SK-N-SH (cell line): Measurements from ENCODE around the gene SNX33. TPM values are rescaled to one million over a fixed set of nuclear protein-coding genes. Genes with fewer than 3 reads are reported as not detected.
"Not testable (repeated sequence)": the region's sequence is repeated elsewhere in the genome, so short reads cannot be mapped to it uniquely, and the experiment has no call there.

Source experiments
- CTCF ChIA-PET: fragments of 300-600, 350-600 bp; formaldehyde crosslinking; extraction: SDS; loops from one replicate; lab custom pipeline; 2021; lab: Yijun Ruan, JAX
- POLR2A ChIA-PET: fragments of 350-600 bp; sonication (Branson Sonifier 250); formaldehyde crosslinking; extraction: SDS; loops from one replicate; lab custom pipeline; 2020; ENCODE audit warnings: antibody characterized with exemption, inconsistent platforms; lab: Yijun Ruan, JAX
- DNase-seq: peaks from one replicate; pipeline ENCODE4 v3.0.0; 2012
- H2AFZ ChIP-seq: fragments of 200-600 bp; sonication (generic); 2 replicates; pipeline ENCODE4 v1.8.1; 2016; ENCODE audit warnings: antibody characterized with exemption, mild to moderate bottlenecking, low read depth
- H3F3A ChIP-seq: fragments of 200-600 bp; sonication (generic); replicated peaks from 2 replicates; pipeline ENCODE3; 2016; ENCODE audit warnings: antibody characterized with exemption, mild to moderate bottlenecking; ENCODE audit not compliant: insufficient read depth
- H3K27ac ChIP-seq, 2 experiments: fragments of 200-500 bp in 1 of 2; fragments of 200-600 bp in 1 of 2; sonication (Bioruptor generic) in 1 of 2; sonication (generic), shearing (Covaris generic) in 1 of 2; 2 replicates each; pipeline versions ENCODE4 v1.5.1 to v1.6.1; 2014 to 2016; ENCODE audit warnings: low read depth in 2 of 2, inconsistent platforms in 1 of 2, low read length in 1 of 2, mild to moderate bottlenecking in 1 of 2, mixed read lengths in 1 of 2
- H3K27me3 ChIP-seq: fragments of 200-600 bp; sonication (generic), shearing (Covaris generic); 2 replicates; pipeline ENCODE4 v1.6.1; 2016; ENCODE audit warnings: mixed run types; ENCODE audit not compliant: insufficient read depth
- H3K36me3 ChIP-seq, 2 experiments: fragments of 200-500 bp in 1 of 2; fragments of 200-600 bp in 1 of 2; sonication (Bioruptor generic) in 1 of 2; sonication (generic) in 1 of 2; replicated peaks in 1 of 2; 2 replicates each; pipeline versions ENCODE3 to v1.5.1; 2014 to 2016; ENCODE audit warnings: low read length in 1 of 2, mild to moderate bottlenecking in 1 of 2; ENCODE audit not compliant: insufficient read depth in 2 of 2, control insufficient read depth in 1 of 2
- H3K4me1 ChIP-seq, 2 experiments: fragments of 200-500 bp in 1 of 2; fragments of 200-600 bp in 1 of 2; sonication (Bioruptor generic) in 1 of 2; sonication (generic), shearing (Covaris generic) in 1 of 2; 2 replicates each; pipeline versions ENCODE4 v1.5.1 to v1.6.1; 2014 to 2016; ENCODE audit warnings: low read depth in 1 of 2, low read length in 1 of 2, mixed run types in 1 of 2; ENCODE audit not compliant: insufficient read depth in 2 of 2, control insufficient read depth in 1 of 2
- H3K4me2 ChIP-seq: fragments of 200-600 bp; sonication (generic), shearing (Covaris generic); 2 replicates; pipeline ENCODE4 v1.6.1; 2017; ENCODE audit warnings: mixed run types
- H3K4me3 ChIP-seq, 2 experiments: fragments of 200-500 bp in 1 of 2; fragments of 200-600 bp in 1 of 2; sonication (Bioruptor generic) in 1 of 2; sonication (generic), shearing (Covaris generic) in 1 of 2; 2 replicates each; pipeline versions ENCODE4 v1.5.1 to v1.8.1; 2014 to 2016; ENCODE audit warnings: low read depth in 2 of 2, inconsistent platforms in 1 of 2, low read length in 1 of 2, mild to moderate bottlenecking in 1 of 2, mixed read lengths in 1 of 2, moderate library complexity in 1 of 2
- H3K79me2 ChIP-seq: fragments of 200-600 bp; sonication (generic); 2 replicates; pipeline ENCODE4 v1.8.1; 2017; ENCODE audit warnings: mild to moderate bottlenecking; ENCODE audit not compliant: insufficient read depth
- H3K9ac ChIP-seq: fragments of 200-600 bp; sonication (generic); 2 replicates; pipeline ENCODE4 v1.6.1; 2017; ENCODE audit warnings: mixed run types
- H3K9me2 ChIP-seq: fragments of 200-600 bp; sonication (generic); 2 replicates; pipeline ENCODE4 v1.6.1; 2017; ENCODE audit warnings: mixed run types
- H3K9me3 ChIP-seq: fragments of 200-600 bp; sonication (generic); 2 replicates; pipeline ENCODE4 v1.6.1; 2017; ENCODE audit warnings: mixed run types, mild to moderate bottlenecking, moderate library complexity
- H4K20me1 ChIP-seq: fragments of 200-600 bp; sonication (generic); 2 replicates; pipeline ENCODE4 v1.6.1; 2017; ENCODE audit warnings: mild to moderate bottlenecking, mixed run types; ENCODE audit not compliant: insufficient read depth
- SIN3A ChIP-seq: IDR thresholded peaks from 2 replicates; pipeline ENCODE4 v1.6.1; 2012; ENCODE audit warnings: low read depth, mild to moderate bottlenecking, low read length, moderate library complexity, borderline replicate concordance
- WGBS: methylation state at CpG from one replicate; pipeline ENCODE4 v1.1.6; 2017; ENCODE audit warnings: low lambda C conversion rate; 5-methylcytosine and 5-hydroxymethylcytosine counted together
- polyA plus RNA-seq, 3 experiments: library from polyadenylated mRNA; depleted of rRNA; stranded (reverse); fragments of >200 nt; gene quantifications; 2 replicates each; pipeline ENCODE4 v1.2.3, GENCODE V29; 2012

Gene SNX33
- polyA plus RNA-seq, 1 of the 3 experiments (the other 2 are of a cell fraction) = 7.7 TPM

DNA sequence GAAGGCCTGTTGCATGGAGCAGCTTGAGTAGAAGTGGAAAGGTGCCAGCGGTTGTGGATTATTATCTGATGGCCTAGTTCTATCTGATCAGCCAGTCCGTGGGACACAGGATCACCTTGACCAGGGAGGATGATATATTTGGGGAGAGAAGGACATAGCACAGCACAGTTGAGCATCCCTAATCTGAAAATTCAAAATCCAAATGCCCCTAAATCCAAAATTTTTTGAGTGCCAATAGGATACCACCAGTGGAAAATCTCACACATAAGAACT is 58.9 kb downstream of the SNX33 start:
- Histone ChIP-seq H3K4me3 (no peak overlapping the region), H3K4me2 (no peak overlapping the region), H3K27me3 (no peaks in the 10 kb centered on the region), H3K9me2 (no peaks in the 10 kb centered on the region), H3F3A (peaks cover 13% of the 10 kb centered on the region), H4K20me1 (no peaks in the 10 kb centered on the region), H3K27ac (no peak overlapping the region), H3K79me2 (no peaks in the 10 kb centered on the region), H3K4me1 (peaks cover 6 to 37% of the 10 kb centered on the region in 2 experiments; a peak in 3 of 4 replicates), H3K9me3 (no peaks in the 10 kb centered on the region), H3K36me3 (no peaks in the 10 kb centered on the region), H3K9ac (no peak overlapping the region), H2AFZ (no peak overlapping the region)
- TF ChIP-seq SIN3A = no peak
- ChIA-PET POLR2A (no interaction called here), CTCF (interaction anchor here (0.6 kb wide), 1 partner anchor 26 kb away, joined by 3 read pairs; no protein-coding TSS in a partner anchor)
- WGBS = 34% methylated on average over 2 of the region's 2 CpGs
- DNase-seq = no peak

GRCh38 chr15:75709458-75709857 is 61.7 kb downstream of the SNX33 start:
- H3K4me2 ChIP-seq = not testable (repeated sequence)
- POLR2A ChIA-PET = interaction anchor here (0.9 kb wide), 1 partner anchor 15 kb away, joined by 3 read pairs; no protein-coding TSS in a partner anchor

DNA sequence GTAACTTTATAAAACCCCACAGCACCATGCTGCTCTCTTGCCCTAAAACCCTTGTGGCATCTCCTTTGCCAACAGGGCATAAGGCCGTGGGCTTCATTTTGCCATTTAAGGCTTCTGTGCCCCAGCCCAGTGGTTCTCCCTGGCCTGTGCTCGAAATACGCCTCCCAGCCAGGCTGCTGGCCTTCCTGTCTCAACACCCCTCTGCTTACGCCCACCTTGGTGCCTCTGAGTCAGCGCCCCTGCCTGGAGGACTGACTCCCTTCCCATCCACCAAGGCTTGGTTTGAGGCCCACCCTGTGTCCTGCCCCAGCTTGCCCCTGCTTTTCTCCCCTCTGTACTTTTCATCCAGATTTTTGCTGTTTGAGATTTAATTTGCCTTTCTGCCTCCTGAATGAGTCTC is 63.2 kb downstream of the SNX33 start:
- WGBS = 73% methylated on average over 5 of the region's 5 CpGs
- H4K20me1 ChIP-seq, H3K4me3 ChIP-seq, H2AFZ ChIP-seq, CTCF ChIA-PET, H3K4me2 ChIP-seq, H3F3A ChIP-seq, H3K27me3 ChIP-seq, POLR2A ChIA-PET, H3K27ac ChIP-seq, H3K9ac ChIP-seq, H3K79me2 ChIP-seq, H3K9me3 ChIP-seq, H3K36me3 ChIP-seq, H3K9me2 ChIP-seq, DNase-seq: not testable (repeated sequence)
- H3K4me1 ChIP-seq = peaks cover 0 to 30% of the 10 kb centered on the region in 2 experiments; a peak in 1 of 4 replicates

More at GRCh38 chr15:75709458-75709857, 61.7 kb downstream of the SNX33 start:
- H3F3A ChIP-seq, H3K79me2 ChIP-seq, H3K4me3 ChIP-seq, H3K27me3 ChIP-seq, H3K9me2 ChIP-seq, H3K9ac ChIP-seq, H3K9me3 ChIP-seq, H4K20me1 ChIP-seq, H2AFZ ChIP-seq, H3K36me3 ChIP-seq: not testable (repeated sequence)
- DNase-seq = peak; percentile 84
- Histone ChIP-seq H3K27ac (peak overlapping the region in 1 of 2 experiments; percentile 23; a peak in 1 of 4 replicates), H3K4me1 (peaks cover 2 to 30% of the 10 kb centered on the region in 2 experiments; a peak in 3 of 4 replicates)
- 76% methylated on average over 11 of the region's 15 CpGs for WGBS
- CTCF ChIA-PET = interaction anchor here (1.2 kb wide), 1 partner anchor 23 kb away, joined by 6 read pairs; no protein-coding TSS in a partner anchor

DNA sequence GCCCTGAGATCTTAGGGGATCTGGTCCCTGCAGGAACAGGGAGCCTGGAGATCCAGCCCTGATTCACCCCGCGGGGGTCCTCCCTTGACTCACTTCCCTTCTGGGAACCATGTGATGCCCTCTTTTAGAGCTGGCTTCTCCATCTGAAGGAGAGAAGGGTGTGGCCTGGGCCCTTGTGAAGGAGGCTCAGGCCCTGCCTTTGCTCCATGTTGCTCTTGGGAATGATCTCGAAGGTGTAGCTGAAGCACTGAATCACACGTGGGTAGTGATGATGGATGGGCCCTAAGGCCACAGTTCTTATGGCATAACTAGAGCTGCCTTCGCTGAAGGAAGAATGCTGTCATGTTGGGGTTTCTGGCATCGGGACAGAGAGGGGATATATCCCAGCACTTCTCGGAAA is 63.8 kb downstream of the SNX33 start:
- H3K4me3 ChIP-seq, H3K79me2 ChIP-seq, H3K36me3 ChIP-seq, CTCF ChIA-PET, H3K27me3 ChIP-seq, H4K20me1 ChIP-seq, POLR2A ChIA-PET, H3K27ac ChIP-seq, H3K9me3 ChIP-seq, H3F3A ChIP-seq, H3K4me2 ChIP-seq, H2AFZ ChIP-seq, DNase-seq, H3K9me2 ChIP-seq, H3K9ac ChIP-seq: not testable (repeated sequence)
- 72% methylated on average over 5 of the region's 7 CpGs for WGBS
- H3K4me1 ChIP-seq = peaks cover 0 to 25% of the 10 kb centered on the region in 2 experiments; a peak in 1 of 4 replicates

Other genes with a start within 250 kb of the SNX33 start
- 32.2 and 38.3 TPM in 2 replicates for gene SIN3A, start 196.2 kb upstream of the SNX33 start, polyA plus RNA-seq (2012; rRNA removed)
- 25.9 and 41.1 TPM in 2 replicates for gene PTPN9, start 68.6 kb upstream of the SNX33 start, polyA plus RNA-seq (2012; rRNA removed)
- 31.7 and 36.4 TPM in 2 replicates for gene SNUPN, start 22.2 kb upstream of the SNX33 start, polyA plus RNA-seq (2012; rRNA removed)
- 56.1 and 56.2 TPM in 2 replicates for gene IMP3, start 7.7 kb upstream of the SNX33 start, polyA plus RNA-seq (2012; rRNA removed)
- gene CSPG4, start 64.9 kb downstream of the SNX33 start, polyA plus RNA-seq (2012; rRNA removed) = 0.28 and 0.35 TPM in 2 replicates
- gene UBE2Q2, start 195.5 kb downstream of the SNX33 start, polyA plus RNA-seq (2012; rRNA removed) = 14.5 and 15.4 TPM in 2 replicates